ENCODE data around the gene SELE.

DNA sequence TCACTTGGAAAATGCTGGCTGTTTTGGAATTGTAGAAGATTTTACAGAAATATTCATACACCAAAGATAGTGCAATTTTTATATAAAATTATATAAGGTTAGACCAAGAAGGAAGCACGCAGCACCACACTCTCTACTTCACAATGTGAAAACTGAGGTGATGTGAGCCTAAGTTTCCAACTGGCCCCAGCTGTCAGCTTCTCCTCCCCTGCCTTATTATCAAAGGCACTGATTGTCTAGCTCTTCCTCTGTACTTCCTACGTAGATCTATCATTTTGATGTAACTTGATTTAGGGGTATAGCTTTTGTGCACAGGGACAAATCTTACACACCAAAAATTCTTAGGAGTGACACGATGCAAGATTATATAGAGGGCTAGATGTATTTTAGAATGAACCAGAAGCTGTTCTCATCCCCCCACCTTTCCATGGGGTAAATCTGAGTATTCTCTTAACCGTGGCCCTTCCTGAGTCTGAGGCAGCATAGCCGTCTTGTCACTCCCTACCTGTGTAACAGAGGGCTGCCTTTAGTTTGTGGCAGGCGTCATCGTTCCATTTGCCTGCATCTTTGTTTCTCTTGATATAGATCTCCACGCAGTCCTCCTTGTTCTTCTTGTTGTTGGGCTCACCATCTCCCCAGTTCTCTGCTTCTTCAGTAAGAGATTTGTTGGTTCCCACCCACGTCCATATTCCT is 25.8 kb downstream of the SELE start:
- TF ChIP-seq, protein P1, sequence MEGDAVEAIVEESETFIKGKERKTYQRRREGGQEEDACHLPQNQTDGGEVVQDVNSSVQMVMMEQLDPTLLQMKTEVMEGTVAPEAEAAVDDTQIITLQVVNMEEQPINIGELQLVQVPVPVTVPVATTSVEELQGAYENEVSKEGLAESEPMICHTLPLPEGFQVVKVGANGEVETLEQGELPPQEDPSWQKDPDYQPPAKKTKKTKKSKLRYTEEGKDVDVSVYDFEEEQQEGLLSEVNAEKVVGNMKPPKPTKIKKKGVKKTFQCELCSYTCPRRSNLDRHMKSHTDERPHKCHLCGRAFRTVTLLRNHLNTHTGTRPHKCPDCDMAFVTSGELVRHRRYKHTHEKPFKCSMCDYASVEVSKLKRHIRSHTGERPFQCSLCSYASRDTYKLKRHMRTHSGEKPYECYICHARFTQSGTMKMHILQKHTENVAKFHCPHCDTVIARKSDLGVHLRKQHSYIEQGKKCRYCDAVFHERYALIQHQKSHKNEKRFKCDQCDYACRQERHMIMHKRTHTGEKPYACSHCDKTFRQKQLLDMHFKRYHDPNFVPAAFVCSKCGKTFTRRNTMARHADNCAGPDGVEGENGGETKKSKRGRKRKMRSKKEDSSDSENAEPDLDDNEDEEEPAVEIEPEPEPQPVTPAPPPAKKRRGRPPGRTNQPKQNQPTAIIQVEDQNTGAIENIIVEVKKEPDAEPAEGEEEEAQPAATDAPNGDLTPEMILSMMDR (conservative IDR thresholded peaks at IDR 0.05 in 1 of 2, IDR thresholded peaks at IDR 0.05 in 1 of 2; ENCODE audit: extremely low read depth in 1 of 2, insufficient read depth in 1 of 2, low read depth in 1 of 2, low read length in 2 of 2): no peak
- no peak for TF ChIP-seq EZH2 (IDR thresholded peaks at IDR 0.05; ENCODE audit: borderline replicate concordance, low read length)
